Osteocyte (in vitro differentiated cells): Measurements from ENCODE around the gene FBLIM1. TPM values are rescaled to one million over a fixed set of nuclear protein-coding genes. Genes with fewer than 3 reads are reported as not detected.

Source experiments
- DNase-seq: peaks from one replicate; pipeline ENCODE4 v3.0.0; 2021; ENCODE audit warnings: mixed read lengths; ENCODE audit not compliant: unreplicated experiment; ENCODE audit errors: extremely low spot score
- H3K27ac Mint-ChIP-seq: one replicate; pipeline ENCODE4 v1.8.0; 2021; ENCODE audit warnings: mild to moderate bottlenecking, mixed read lengths; ENCODE audit not compliant: unreplicated experiment
- H3K27me3 Mint-ChIP-seq: one replicate; pipeline ENCODE4 v1.8.0; 2021; ENCODE audit warnings: mixed read lengths; ENCODE audit not compliant: unreplicated experiment
- H3K36me3 Mint-ChIP-seq: one replicate; pipeline ENCODE4 v1.8.0; 2021; ENCODE audit warnings: mixed read lengths; ENCODE audit not compliant: unreplicated experiment
- H3K4me1 Mint-ChIP-seq: one replicate; pipeline ENCODE4 v1.8.0; 2021; ENCODE audit warnings: mixed read lengths; ENCODE audit not compliant: unreplicated experiment
- H3K4me3 Mint-ChIP-seq: one replicate; pipeline ENCODE4 v1.8.0; 2021; ENCODE audit warnings: mild to moderate bottlenecking, moderate library complexity, mixed read lengths; ENCODE audit not compliant: unreplicated experiment
- H3K9me3 Mint-ChIP-seq: one replicate; pipeline ENCODE4 v1.8.0; 2021; ENCODE audit warnings: mixed read lengths; ENCODE audit not compliant: unreplicated experiment
- total RNA-seq: library from RNA; stranded (reverse); gene quantifications from 2 replicates; pipeline ENCODE4 v1.2.1, GENCODE V29; 2021
- TF ChIP-seq, protein P1 (sequence below): fragments of 200-600 bp; sonication (generic); IDR thresholded peaks from 2 replicates; pipeline ENCODE4 v1.5.0; 2021; ENCODE audit warnings: antibody characterized with exemption, mild to moderate bottlenecking, moderate library complexity

The FBLIM1 gene
- total RNA-seq, 1 donor from 2014 or later = 149 TPM

DNA sequence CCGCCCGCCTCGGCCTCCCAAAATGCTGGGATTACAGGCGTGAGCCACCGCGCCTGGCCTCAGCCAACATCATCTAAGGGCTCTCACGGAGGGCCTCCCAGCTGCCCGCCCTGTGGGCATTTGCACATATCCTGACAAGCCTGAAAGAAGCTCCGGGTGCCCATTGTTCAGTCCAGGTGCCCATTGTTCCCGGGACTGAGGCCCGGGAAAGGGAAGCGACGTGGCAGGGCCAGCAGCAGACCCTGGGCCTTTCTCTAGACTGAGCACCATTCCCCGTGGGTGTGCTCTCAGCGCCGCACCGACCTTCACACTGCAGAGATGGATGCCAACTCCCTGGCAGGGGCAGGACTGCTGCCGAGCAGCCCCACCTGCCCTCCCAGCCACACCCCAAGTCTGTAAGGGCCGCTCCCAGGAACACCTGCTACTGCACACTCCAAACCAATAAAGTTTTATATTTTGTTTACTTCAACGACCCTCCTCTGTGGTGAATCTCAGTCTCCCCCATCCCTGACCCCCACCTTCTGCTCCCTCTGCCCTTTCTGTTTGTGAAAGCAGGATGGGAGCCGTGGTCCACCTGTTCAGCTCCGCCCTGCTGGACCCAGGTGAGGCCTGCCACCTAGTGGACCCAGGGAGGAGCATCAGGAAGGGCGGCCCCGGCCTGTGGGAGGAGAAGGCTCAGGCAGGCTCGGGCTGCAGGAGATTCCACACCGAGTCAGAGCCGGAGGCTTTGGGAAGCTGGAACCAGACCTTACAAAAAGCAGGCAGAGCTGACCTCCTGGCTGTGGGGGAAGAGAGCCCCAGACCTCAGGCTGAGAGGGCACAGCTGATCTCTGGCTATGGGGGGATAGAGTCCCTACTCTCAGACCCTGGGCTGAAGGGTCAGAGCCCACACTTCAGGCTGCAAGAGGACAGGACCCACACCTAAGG, 17.4 kb upstream of the FBLIM1 start:
- Mint-ChIP-seq H3K36me3 (no peaks in the 10 kb centered on the region), H3K4me3 (no peak overlapping the region), H3K27ac (no peak overlapping the region), H3K9me3 (no peaks in the 10 kb centered on the region), H3K4me1 (peaks cover 11% of the 10 kb centered on the region), H3K27me3 (no peaks in the 10 kb centered on the region)
- TF ChIP-seq, protein P1, sequence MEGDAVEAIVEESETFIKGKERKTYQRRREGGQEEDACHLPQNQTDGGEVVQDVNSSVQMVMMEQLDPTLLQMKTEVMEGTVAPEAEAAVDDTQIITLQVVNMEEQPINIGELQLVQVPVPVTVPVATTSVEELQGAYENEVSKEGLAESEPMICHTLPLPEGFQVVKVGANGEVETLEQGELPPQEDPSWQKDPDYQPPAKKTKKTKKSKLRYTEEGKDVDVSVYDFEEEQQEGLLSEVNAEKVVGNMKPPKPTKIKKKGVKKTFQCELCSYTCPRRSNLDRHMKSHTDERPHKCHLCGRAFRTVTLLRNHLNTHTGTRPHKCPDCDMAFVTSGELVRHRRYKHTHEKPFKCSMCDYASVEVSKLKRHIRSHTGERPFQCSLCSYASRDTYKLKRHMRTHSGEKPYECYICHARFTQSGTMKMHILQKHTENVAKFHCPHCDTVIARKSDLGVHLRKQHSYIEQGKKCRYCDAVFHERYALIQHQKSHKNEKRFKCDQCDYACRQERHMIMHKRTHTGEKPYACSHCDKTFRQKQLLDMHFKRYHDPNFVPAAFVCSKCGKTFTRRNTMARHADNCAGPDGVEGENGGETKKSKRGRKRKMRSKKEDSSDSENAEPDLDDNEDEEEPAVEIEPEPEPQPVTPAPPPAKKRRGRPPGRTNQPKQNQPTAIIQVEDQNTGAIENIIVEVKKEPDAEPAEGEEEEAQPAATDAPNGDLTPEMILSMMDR = peak; percentile 79
- no peak for DNase-seq

DNA sequence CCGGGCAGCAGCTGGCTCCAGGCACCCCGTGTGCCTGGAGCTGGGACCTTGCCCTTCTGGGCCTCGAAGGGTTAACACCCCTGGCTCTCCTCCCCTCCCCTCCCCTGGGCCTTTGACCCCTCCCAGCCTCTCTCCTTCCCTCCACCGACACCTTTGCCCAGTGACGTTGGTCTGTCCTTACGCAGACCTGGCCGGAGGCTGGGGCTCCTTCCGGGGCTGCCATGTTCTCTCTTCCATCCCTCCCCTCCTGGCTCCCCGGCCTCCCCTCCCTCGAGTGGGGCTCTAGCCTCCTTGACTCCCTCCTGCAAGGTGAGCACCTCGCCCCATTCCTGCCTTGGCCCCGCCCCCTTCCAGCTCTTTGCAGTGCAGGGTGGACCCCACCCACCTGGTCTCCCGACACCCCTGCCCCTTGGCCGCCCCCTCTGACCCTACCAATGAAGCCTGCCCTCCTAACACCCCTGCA, 16.2 kb upstream of the FBLIM1 start, which contains the start of gene TMEM82:
Gene TMEM82, plus strand, starts transcription at position 161 of the 463 bp plus-strand sequence. Its CDS starts 61 bp downstream, at position 222.
- H3K9me3 Mint-ChIP-seq = no peaks in the 10 kb centered on the region
- no peak within 1 kb of the TSS for H3K4me3 Mint-ChIP-seq
- peaks cover 17% of the 10 kb centered on the region for H3K4me1 Mint-ChIP-seq
- H3K27me3 Mint-ChIP-seq = no peaks in the 10 kb centered on the region
- H3K36me3 Mint-ChIP-seq = no peaks in the 10 kb centered on the region
- TF ChIP-seq, protein P1 = no peak
- no peak within 1 kb of the TSS for H3K27ac Mint-ChIP-seq
- no peak for DNase-seq

DNA sequence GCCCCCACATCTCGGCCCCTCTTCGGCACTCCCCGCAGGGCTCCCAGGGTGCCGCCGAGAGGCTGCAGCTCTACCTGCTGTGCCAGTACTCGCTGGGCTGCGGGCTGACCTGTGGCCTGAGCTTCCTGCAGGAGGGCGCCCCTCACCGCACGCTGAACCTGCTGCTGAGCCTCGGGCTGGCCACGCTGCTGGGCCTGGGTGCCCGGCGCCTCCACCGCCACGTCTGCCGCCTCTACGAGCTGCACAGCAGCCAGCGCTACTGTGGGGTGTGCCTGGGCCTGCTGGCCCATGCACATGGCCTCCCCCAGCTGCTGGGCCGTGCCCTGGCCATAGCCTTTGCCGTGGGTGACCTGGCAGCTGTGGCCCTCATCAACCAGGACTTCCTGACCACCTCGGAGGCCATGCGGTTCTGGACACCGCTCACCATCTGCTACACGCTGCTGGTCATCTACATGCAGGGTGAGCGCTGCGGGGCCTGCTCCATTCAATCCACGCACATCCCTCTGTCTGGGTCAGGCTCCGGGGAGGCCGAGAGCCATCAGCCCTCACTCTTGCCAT, 14.4 kb upstream of the FBLIM1 start:
- DNase-seq = no peak
- H3K27me3 Mint-ChIP-seq = no peaks in the 10 kb centered on the region

DNA sequence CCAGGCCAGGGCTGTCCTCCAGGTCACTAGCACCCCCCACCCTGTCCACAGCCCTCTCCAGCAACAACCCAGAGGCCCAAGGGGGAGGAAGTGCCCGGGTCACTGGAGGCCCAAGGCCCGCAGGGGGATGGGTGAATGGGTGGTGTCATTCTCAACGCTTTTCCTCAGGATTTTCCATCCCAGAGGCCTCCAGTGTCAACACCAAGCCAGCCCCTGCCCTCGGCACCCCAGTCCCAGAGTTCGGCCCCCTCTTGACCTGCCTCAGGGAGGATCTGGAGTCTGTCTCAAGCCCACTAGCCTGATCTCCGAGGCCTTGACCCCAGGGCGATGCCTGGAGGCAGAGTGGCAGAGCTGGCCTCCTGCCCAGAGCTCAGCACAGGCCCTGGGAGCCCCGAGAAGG, 11.2 kb upstream of the FBLIM1 start:
- Mint-ChIP-seq H3K27me3 (no peaks in the 10 kb centered on the region), H3K4me1 (peaks cover 49% of the 10 kb centered on the region), H3K27ac (no peak overlapping the region), H3K36me3 (no peaks in the 10 kb centered on the region), H3K4me3 (no peak overlapping the region), H3K9me3 (no peaks in the 10 kb centered on the region)
- DNase-seq = no peak
- TF ChIP-seq, protein P1 = no peak

More for the DNA sequence above, 14.4 kb upstream of the FBLIM1 start:
- no peak overlapping the region for H3K27ac Mint-ChIP-seq
- no peaks in the 10 kb centered on the region for H3K36me3 Mint-ChIP-seq
- peaks cover 34% of the 10 kb centered on the region for H3K4me1 Mint-ChIP-seq
- TF ChIP-seq, protein P1 = no peak
- H3K9me3 Mint-ChIP-seq = no peaks in the 10 kb centered on the region
- no peak overlapping the region for H3K4me3 Mint-ChIP-seq

DNA sequence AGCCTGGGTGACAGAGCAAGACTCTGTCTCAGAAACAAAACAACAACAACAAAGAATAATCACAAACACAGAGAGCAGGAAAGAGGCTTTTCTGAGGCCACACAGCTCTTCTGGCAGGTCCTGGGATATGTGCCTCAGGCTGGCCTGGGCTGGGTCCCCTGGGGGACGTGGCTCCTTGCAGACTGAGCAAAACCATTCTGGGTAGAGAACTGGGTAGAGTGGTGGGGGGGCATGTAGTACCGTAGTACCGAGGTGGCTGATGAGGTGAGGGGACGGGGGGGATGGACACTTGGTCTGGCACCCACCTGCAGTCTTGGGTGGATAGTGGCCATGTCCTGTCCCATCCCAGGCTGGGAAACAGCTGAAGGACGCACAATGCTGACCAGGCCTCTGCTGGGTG, 10.3 kb upstream of the FBLIM1 start:
- Mint-ChIP-seq H3K27me3 (no peaks in the 10 kb centered on the region), H3K9me3 (no peaks in the 10 kb centered on the region), H3K4me3 (no peak overlapping the region), H3K4me1 (peaks cover 49% of the 10 kb centered on the region), H3K27ac (no peak overlapping the region), H3K36me3 (no peaks in the 10 kb centered on the region)
- TF ChIP-seq, protein P1 = no peak
- DNase-seq = no peak
